Measurements from ENCODE around the gene BICD1.

BICD1 gene

GRCh38 chr12:32126720-32127119, 20.1 kb downstream of the BICD1 start:
- CTCF ChIA-PET = no interaction called here
- POLR2A ChIA-PET (ENCODE audit: low non-redundant PET) = no interaction called here
- DNase-seq (ENCODE audit: low spot score) = no peak
- TF ChIP-seq, protein P1, sequence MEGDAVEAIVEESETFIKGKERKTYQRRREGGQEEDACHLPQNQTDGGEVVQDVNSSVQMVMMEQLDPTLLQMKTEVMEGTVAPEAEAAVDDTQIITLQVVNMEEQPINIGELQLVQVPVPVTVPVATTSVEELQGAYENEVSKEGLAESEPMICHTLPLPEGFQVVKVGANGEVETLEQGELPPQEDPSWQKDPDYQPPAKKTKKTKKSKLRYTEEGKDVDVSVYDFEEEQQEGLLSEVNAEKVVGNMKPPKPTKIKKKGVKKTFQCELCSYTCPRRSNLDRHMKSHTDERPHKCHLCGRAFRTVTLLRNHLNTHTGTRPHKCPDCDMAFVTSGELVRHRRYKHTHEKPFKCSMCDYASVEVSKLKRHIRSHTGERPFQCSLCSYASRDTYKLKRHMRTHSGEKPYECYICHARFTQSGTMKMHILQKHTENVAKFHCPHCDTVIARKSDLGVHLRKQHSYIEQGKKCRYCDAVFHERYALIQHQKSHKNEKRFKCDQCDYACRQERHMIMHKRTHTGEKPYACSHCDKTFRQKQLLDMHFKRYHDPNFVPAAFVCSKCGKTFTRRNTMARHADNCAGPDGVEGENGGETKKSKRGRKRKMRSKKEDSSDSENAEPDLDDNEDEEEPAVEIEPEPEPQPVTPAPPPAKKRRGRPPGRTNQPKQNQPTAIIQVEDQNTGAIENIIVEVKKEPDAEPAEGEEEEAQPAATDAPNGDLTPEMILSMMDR (conservative IDR thresholded peaks at IDR 0.05; ENCODE audit: low read depth) = no peak
- H3K27ac ChIP-seq = no peak overlapping the region

DNA sequence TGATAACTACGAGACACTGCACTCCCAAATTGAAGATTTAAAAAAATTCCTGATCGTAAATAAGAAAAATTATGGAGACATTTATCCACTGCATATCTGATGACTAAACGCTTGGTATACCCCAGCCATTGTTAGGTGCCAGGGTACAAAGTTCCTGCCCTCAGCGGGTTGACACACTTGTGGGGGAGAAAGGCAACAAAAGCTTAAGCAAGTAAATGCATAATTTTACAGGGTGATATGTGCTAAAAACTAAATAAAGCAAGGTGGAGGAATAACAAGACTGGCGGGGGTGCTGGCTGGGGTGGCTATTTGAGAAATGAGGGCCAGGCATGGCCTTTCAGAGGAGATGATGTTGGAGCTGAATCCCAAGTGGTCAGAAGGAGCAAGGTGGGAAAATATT, 25.0 kb downstream of the BICD1 start:
- CTCF ChIA-PET = interaction anchor here (0.7 kb wide), 1 partner anchor 13 kb away, joined by 3 read pairs; no protein-coding TSS in a partner anchor
- POLR2A ChIA-PET (ENCODE audit: low non-redundant PET) = no interaction called here
- no peak overlapping the region for H3K27ac ChIP-seq
- no peak for DNase-seq (ENCODE audit: low spot score)
- TF ChIP-seq, protein P1 (conservative IDR thresholded peaks at IDR 0.05; ENCODE audit: low read depth) = no peak

DNA sequence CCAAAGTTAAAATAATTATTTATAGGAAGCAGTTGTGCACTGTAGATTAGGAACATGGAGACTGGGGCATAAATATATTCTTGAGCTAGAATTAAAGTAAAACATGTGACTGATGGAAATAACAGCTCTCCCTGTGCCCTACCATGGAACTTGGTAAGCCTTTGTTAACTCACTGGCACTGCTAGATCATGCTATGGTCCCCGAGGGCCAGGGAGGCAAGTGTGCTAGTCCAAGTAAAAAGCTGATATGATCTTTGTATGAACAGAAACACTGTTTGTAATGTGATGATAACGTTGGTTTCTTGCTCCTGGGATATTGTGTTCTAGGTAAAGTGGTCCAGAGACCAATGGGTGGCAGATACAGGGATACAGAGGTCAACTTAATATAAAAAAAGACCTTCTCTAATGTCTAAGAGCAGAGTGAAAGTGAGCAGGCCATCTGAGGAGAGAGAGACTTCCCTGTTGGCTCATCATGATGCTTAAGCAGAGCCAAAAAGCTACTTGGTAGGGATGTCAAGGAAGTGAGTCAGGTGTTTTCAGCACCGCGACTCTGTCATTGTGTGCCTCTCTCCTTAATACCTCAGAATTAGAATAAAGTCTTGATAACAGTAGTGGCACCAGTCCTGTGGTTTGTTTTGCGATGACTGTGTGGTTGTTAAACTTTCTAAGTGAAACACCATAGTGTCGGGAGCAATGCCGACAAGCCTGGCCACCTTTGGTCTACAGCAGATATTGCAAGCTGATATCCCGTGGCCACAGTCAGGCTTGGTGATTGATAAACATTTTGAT, 27.6 kb downstream of the BICD1 start:
- no peak overlapping the region for H3K27ac ChIP-seq
- ChIA-PET CTCF (no interaction called here), POLR2A (ENCODE audit: low non-redundant PET) (no interaction called here)
- no peak for DNase-seq (ENCODE audit: low spot score)
- TF ChIP-seq, protein P1 (conservative IDR thresholded peaks at IDR 0.05; ENCODE audit: low read depth) = no peak

GRCh38 chr12:32135967-32136366, 29.3 kb downstream of the BICD1 start:
- H3K27ac ChIP-seq = no peak overlapping the region
- POLR2A ChIA-PET (ENCODE audit: low non-redundant PET) = no interaction called here
- TF ChIP-seq, protein P1 (conservative IDR thresholded peaks at IDR 0.05; ENCODE audit: low read depth) = no peak
- no peak for DNase-seq (ENCODE audit: low spot score)
- CTCF ChIA-PET = no interaction called here

DNA sequence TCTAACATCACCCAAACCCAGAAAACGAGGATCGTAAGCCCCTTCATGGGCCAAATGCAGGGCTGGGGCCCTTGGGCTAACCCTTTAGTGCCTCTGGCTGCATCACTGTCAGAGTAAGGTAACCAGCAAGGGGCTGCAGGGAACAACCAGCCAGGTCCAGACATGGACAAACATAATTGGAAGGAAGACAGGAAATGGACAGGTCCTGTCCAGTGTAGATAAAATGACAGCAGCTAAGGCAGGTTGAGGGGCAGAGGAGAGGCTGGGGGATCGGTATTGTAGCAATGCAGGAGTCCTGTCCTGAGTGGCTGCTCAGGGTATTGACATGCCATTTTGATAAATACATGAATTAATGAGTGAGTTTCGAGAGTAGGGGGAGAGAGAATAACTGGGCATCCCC, 29.8 kb downstream of the BICD1 start:
- TF ChIP-seq, protein P1 (conservative IDR thresholded peaks at IDR 0.05; ENCODE audit: low read depth) = no peak
- H3K27ac ChIP-seq = no peak overlapping the region
- no peak for DNase-seq (ENCODE audit: low spot score)
- CTCF ChIA-PET = no interaction called here
- POLR2A ChIA-PET (ENCODE audit: low non-redundant PET) = no interaction called here

GRCh38 chr12:32139064-32139421, 32.4 kb downstream of the BICD1 start:
- H3K27ac ChIP-seq = no peak overlapping the region
- CTCF ChIA-PET = no interaction called here
- TF ChIP-seq, protein P1 (conservative IDR thresholded peaks at IDR 0.05; ENCODE audit: low read depth) = no peak
- no peak for DNase-seq (ENCODE audit: low spot score)
- POLR2A ChIA-PET (ENCODE audit: low non-redundant PET) = no interaction called here
